Naive B cell (primary cell): Measurements from ENCODE around the gene GDPD2. TPM values are rescaled to one million over a fixed set of nuclear protein-coding genes. Genes with fewer than 3 reads are reported as not detected.

Experiments
- ATAC-seq, 2 donors: fragments of 150-1000 bp; cut with Tn5 transposase; 2 replicates each; pipeline ENCODE4 v1.10.0; 2021; ENCODE audit warnings: low read depth in 2 of 2, mild to moderate bottlenecking in 2 of 2, moderate library complexity in 2 of 2
- DNase-seq: peaks from one replicate; pipeline ENCODE4 v3.0.0; 2022
- H3K27ac Mint-ChIP-seq, 6 donors: one replicate each; pipeline ENCODE4 v1.8.0; 2020 to 2022; ENCODE audit warnings: mild to moderate bottlenecking in 6 of 6, mixed read lengths in 6 of 6, moderate library complexity in 5 of 6, inconsistent platforms in 2 of 6
- H3K27me3 Mint-ChIP-seq, 3 donors: one replicate each; pipeline ENCODE4 v1.8.0; 2021 to 2022; ENCODE audit warnings: mixed read lengths in 3 of 3, mild to moderate bottlenecking in 1 of 3
- H3K36me3 Mint-ChIP-seq, 2 donors: one replicate each; pipeline ENCODE4 v1.8.0; 2020 to 2022; ENCODE audit warnings: mixed read lengths in 2 of 2, inconsistent platforms in 1 of 2, mild to moderate bottlenecking in 1 of 2
- H3K4me1 Mint-ChIP-seq, 3 donors: one replicate each; pipeline ENCODE4 v1.8.0; 2020 to 2022; ENCODE audit warnings: mixed read lengths in 3 of 3, inconsistent platforms in 1 of 3, mild to moderate bottlenecking in 1 of 3, moderate library complexity in 1 of 3
- H3K4me3 Mint-ChIP-seq, 8 donors: one replicate each; pipeline ENCODE4 v1.8.0; 2020 to 2022; ENCODE audit warnings: mild to moderate bottlenecking in 8 of 8, mixed read lengths in 8 of 8, moderate library complexity in 8 of 8, inconsistent platforms in 2 of 8
- H3K9me3 Mint-ChIP-seq, 7 donors: one replicate each; pipeline ENCODE4 v1.8.0; 2020 to 2022; ENCODE audit warnings: mixed read lengths in 7 of 7, mild to moderate bottlenecking in 5 of 7, inconsistent platforms in 2 of 7, moderate library complexity in 1 of 7
- polyA plus RNA-seq, 6 donors: library from polyadenylated mRNA; unstranded; fragments of 300-500 nt; fragmentation: Illumina TruSeq; gene quantifications; one replicate each; pipeline ENCODE4 v1.2.3, GENCODE V29; 2021; ENCODE audit warnings: low read depth in 6 of 6

Gene GDPD2
- polyA plus RNA-seq, 6 donors from 2014 or later: not detected

- ATAC-seq (no peak), DNase-seq (no peak)
- peak overlapping the region in 1 of 6 donors; percentile 52 for H3K27ac Mint-ChIP-seq
- H3K9me3 Mint-ChIP-seq: no peaks in the 10 kb centered on the region
- H3K27me3 Mint-ChIP-seq: peaks cover 0 to 17% (median 0%) of the 10 kb centered on the region in 3 donors
- H3K4me1 Mint-ChIP-seq: peaks cover 10 to 13% (median 11%) of the 10 kb centered on the region in 3 donors
- no peaks in the 10 kb centered on the region for H3K36me3 Mint-ChIP-seq
- no peak overlapping the region for H3K4me3 Mint-ChIP-seq
Observed at GRCh38 chrX:70429759-70430158, 6.6 kb downstream of the GDPD2 start.

GRCh38 chrX:70432936-70433847, 10.1 kb downstream of the GDPD2 start:
- DNase-seq: no peak
- Mint-ChIP-seq H3K4me3 (peak overlapping the region; percentile 83 to 98 (median 94)), H3K27me3 (peaks cover 0 to 20% (median 8%) of the 10 kb centered on the region in 3 donors), H3K27ac (peak overlapping the region in 5 of 6 donors; percentile 41 to 95 (median 60)), H3K9me3 (peaks cover 0 to 2% (median 0%) of the 10 kb centered on the region in 7 donors), H3K36me3 (no peaks in the 10 kb centered on the region), H3K4me1 (peaks cover 15 to 18% (median 17%) of the 10 kb centered on the region in 3 donors)
- ATAC-seq: peak in 1 of 2 donors; percentile 2

GRCh38 chrX:70433848-70434351, 10.8 kb downstream of the GDPD2 start:
- Mint-ChIP-seq H3K27me3 (peaks cover 0 to 21% (median 13%) of the 10 kb centered on the region in 3 donors), H3K36me3 (no peaks in the 10 kb centered on the region), H3K4me1 (peaks cover 15 to 18% (median 17%) of the 10 kb centered on the region in 3 donors), H3K9me3 (peaks cover 0 to 2% (median 0%) of the 10 kb centered on the region in 7 donors), H3K27ac (peak overlapping the region; percentile 58 to 95 (median 90)), H3K4me3 (peak overlapping the region; percentile 83 to 98 (median 94))
- ATAC-seq: peak; percentile 79 to 82
- peak; percentile 66 for DNase-seq

- H3K4me1 Mint-ChIP-seq: peaks cover 15 to 18% (median 17%) of the 10 kb centered on the region in 3 donors
- H3K36me3 Mint-ChIP-seq: no peaks in the 10 kb centered on the region
- H3K27me3 Mint-ChIP-seq: peaks cover 3 to 18% (median 13%) of the 10 kb centered on the region in 3 donors
- H3K4me3 Mint-ChIP-seq: peak overlapping the region; percentile 83 to 98 (median 94)
- peaks cover 0 to 2% (median 0%) of the 10 kb centered on the region in 7 donors for H3K9me3 Mint-ChIP-seq
- no peak for DNase-seq
- H3K27ac Mint-ChIP-seq: peak overlapping the region; percentile 58 to 95 (median 90)
- peak; percentile 30 to 35 for ATAC-seq
Observed at GRCh38 chrX:70434352-70434866, 11.3 kb downstream of the GDPD2 start.

GRCh38 chrX:70434914-70435586, 11.9 kb downstream of the GDPD2 start:
- DNase-seq: no peak
- Mint-ChIP-seq H3K36me3 (no peaks in the 10 kb centered on the region), H3K4me3 (peak overlapping the region; percentile 77 to 97 (median 86)), H3K4me1 (peaks cover 15 to 18% (median 17%) of the 10 kb centered on the region in 3 donors), H3K27me3 (peaks cover 4 to 18% (median 13%) of the 10 kb centered on the region in 3 donors), H3K27ac (peak overlapping the region in 4 of 6 donors; percentile 71 to 94 (median 82)), H3K9me3 (peaks cover 0 to 2% (median 0%) of the 10 kb centered on the region in 7 donors)
- peak in 1 of 2 donors; percentile 12 for ATAC-seq

DNA sequence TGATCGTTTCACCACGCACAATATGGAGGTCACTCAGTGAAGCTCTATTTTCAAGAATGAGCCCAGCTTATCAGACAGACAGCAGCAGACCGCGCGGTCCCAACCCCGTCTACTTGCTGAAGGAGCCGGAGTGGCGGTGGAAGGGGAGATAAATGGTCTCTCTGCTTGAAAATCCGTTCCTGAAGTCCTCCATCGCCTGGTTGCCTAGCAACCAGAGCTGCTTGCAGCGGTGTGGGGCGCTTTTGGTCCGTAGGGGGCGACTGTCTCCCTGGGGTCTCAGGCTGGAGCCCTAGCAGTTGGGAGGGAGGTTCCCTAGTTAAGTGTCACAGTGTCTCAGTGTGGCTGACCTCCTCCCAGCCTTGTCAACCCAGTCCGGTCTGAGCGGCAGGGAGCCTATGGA, 13.2 kb downstream of the GDPD2 start:
- H3K4me1 Mint-ChIP-seq: peaks cover 13 to 18% (median 15%) of the 10 kb centered on the region in 3 donors
- peak overlapping the region in 3 of 8 donors; percentile 4 to 89 (median 18) for H3K4me3 Mint-ChIP-seq
- peaks cover 0 to 2% (median 0%) of the 10 kb centered on the region in 7 donors for H3K9me3 Mint-ChIP-seq
- ATAC-seq: no peak
- H3K27me3 Mint-ChIP-seq: peaks cover 11 to 29% (median 22%) of the 10 kb centered on the region in 3 donors
- no peaks in the 10 kb centered on the region for H3K36me3 Mint-ChIP-seq
- peak overlapping the region in 1 of 6 donors; percentile 11 for H3K27ac Mint-ChIP-seq
- no peak for DNase-seq

DNA sequence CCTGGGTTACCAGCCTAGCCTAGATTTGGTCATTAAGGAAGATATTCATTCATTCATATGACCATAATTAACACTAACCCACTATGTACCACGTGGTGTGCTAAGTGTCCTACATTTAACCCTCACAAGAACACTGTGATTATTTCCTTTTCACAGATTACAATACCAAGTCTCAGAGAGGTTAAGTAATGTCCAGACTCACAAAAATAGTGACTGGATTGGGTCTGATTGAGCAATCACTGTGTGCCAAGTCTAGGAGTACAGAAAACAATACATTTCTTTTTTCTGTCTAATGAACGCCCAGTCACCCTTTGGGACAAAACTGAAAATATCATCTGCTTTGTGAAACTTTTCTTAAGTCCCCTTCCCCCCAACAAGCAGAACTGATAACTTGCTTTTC, 13.9 kb downstream of the GDPD2 start:
- Mint-ChIP-seq H3K27ac (no peak overlapping the region), H3K9me3 (peaks cover 0 to 4% (median 0%) of the 10 kb centered on the region in 7 donors), H3K4me1 (peaks cover 13 to 18% (median 15%) of the 10 kb centered on the region in 3 donors), H3K27me3 (peaks cover 18 to 30% (median 27%) of the 10 kb centered on the region in 3 donors), H3K4me3 (peak overlapping the region in 1 of 8 donors; percentile 89), H3K36me3 (no peaks in the 10 kb centered on the region)
- DNase-seq: no peak
- no peak for ATAC-seq

DNA sequence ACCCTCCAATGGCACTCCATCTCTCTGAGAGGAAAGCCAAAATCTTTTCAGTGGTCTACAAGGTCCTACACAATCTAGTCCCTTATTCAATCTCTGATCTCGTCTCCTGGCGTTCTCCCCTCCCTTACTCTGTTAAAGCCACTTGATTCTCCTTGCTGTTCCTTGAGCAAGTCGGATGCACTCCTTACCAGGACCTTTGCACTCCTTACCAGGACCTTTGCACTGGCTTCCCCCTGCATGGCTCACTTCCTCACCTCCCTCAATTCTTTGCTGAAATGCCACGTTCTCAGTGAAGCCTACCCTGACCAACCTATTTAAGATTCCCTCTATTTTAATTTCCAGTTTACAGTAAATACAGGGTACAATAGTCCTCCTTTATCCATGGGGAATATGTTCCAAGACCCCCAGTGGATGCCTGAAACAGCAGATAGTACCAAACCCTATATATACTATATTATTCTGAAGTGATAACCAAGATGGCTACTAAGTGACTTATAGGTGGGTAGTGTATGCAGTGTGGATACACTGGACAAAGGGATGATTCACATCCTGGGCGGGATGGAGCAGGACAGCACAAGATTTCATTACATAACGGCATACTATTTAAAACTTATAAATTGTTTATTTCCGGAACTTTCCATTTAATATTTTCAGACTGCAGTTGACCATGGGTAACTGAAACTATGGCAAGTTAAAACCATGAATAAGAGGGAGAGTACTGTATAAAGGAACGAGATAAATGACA, 15.0 kb downstream of the GDPD2 start:
- H3K27ac Mint-ChIP-seq: peak overlapping the region in 2 of 6 donors; percentile 5 to 12
- H3K4me1 Mint-ChIP-seq: peaks cover 12 to 18% (median 15%) of the 10 kb centered on the region in 3 donors
- H3K9me3 Mint-ChIP-seq: peaks cover 0 to 4% (median 0%) of the 10 kb centered on the region in 7 donors
- H3K4me3 Mint-ChIP-seq: peak overlapping the region in 2 of 8 donors; percentile 16 to 59
- H3K27me3 Mint-ChIP-seq: peaks cover 27 to 40% (median 37%) of the 10 kb centered on the region in 3 donors
- no peak for DNase-seq
- no peaks in the 10 kb centered on the region for H3K36me3 Mint-ChIP-seq
- no peak for ATAC-seq

- no peak for ATAC-seq
- no peak for DNase-seq
- Mint-ChIP-seq H3K4me1 (peaks cover 8 to 9% (median 9%) of the 10 kb centered on the region in 3 donors), H3K27ac (no peak overlapping the region), H3K27me3 (peaks cover 31 to 44% (median 39%) of the 10 kb centered on the region in 3 donors), H3K4me3 (no peak overlapping the region), H3K9me3 (peaks cover 0 to 4% (median 0%) of the 10 kb centered on the region in 7 donors), H3K36me3 (no peaks in the 10 kb centered on the region)
Observed at GRCh38 chrX:70439016-70439415, 15.9 kb downstream of the GDPD2 start.

- DNase-seq (no peak), ATAC-seq (no peak)
- peaks cover 38 to 65% (median 59%) of the 10 kb centered on the region in 3 donors for H3K27me3 Mint-ChIP-seq
- peaks cover 0 to 5% (median 3%) of the 10 kb centered on the region in 3 donors for H3K4me1 Mint-ChIP-seq
- no peak overlapping the region for H3K4me3 Mint-ChIP-seq
- no peaks in the 10 kb centered on the region for H3K36me3 Mint-ChIP-seq
- peaks cover 0 to 6% (median 0%) of the 10 kb centered on the region in 7 donors for H3K9me3 Mint-ChIP-seq
- H3K27ac Mint-ChIP-seq: no peak overlapping the region
Observed at GRCh38 chrX:70442224-70442623, 19.1 kb downstream of the GDPD2 start.

- H3K36me3 Mint-ChIP-seq: no peaks in the 10 kb centered on the region
- H3K27me3 Mint-ChIP-seq: peaks cover 35 to 52% (median 44%) of the 10 kb centered on the region in 3 donors
- no peak for DNase-seq
- H3K4me1 Mint-ChIP-seq: peaks cover 0 to 5% (median 3%) of the 10 kb centered on the region in 3 donors
- peak within 1 kb of the TSS in 1 of 6 donors; percentile 72 for H3K27ac Mint-ChIP-seq
- H3K9me3 Mint-ChIP-seq: peaks cover 0 to 7% (median 0%) of the 10 kb centered on the region in 7 donors
- H3K4me3 Mint-ChIP-seq: peak within 1 kb of the TSS; percentile 45 to 88 (median 68)
- peak; percentile 38 to 64 for ATAC-seq
Observed at GRCh38 chrX:70444326-70444945, 21.3 kb downstream of the GDPD2 start, which contains the start of gene DLG3. Gene DLG3 (plus strand): TSS chrX:70444835. CDS start chrX:70445202, 367 bp downstream.
